Ectodermal cell (in vitro differentiated cells): ENCODE results near the gene PPARGC1A. TPM values are rescaled to one million over a fixed set of nuclear protein-coding genes. Genes with fewer than 3 reads are reported as not detected.
A peak's percentile ranks its signal among the peaks of the same experiment; 100 is the strongest.

Experiments
- H3K27ac ChIP-seq: 2 replicates; pipeline ENCODE4 v1.7.0; 2013; ENCODE audit warnings: mild to moderate bottlenecking, low read depth, low read length; ENCODE audit not compliant: insufficient read depth, poor library complexity, severe bottlenecking
- H3K27me3 ChIP-seq: 2 replicates; pipeline ENCODE4 v1.7.0; 2013; ENCODE audit warnings: mild to moderate bottlenecking, low read length; ENCODE audit not compliant: insufficient read depth, control insufficient read depth, poor library complexity, severe bottlenecking
- H3K36me3 ChIP-seq: one replicate; pipeline ENCODE4 v1.7.0; 2013; ENCODE audit warnings: low read length; ENCODE audit not compliant: control insufficient read depth, insufficient read depth
- H3K4me1 ChIP-seq: one replicate; pipeline ENCODE4 v1.7.0; 2013; ENCODE audit warnings: low read length; ENCODE audit not compliant: control insufficient read depth, insufficient read depth
- H3K4me3 ChIP-seq: 2 replicates; pipeline ENCODE4 v1.7.0; 2013; ENCODE audit warnings: low read depth, low read length, control low read depth; ENCODE audit not compliant: insufficient read depth
- H3K9me3 ChIP-seq: 2 replicates; pipeline ENCODE4 v1.7.0; 2013; ENCODE audit warnings: mild to moderate bottlenecking, low read length, moderate library complexity; ENCODE audit not compliant: control insufficient read depth
- WGBS, 2 experiments: methylation state at CpG; one replicate each; pipeline ENCODE4 v1.1.7; 2013; ENCODE audit warnings: missing lambda C conversion rate in 2 of 2; 5-methylcytosine and 5-hydroxymethylcytosine counted together
- polyA plus RNA-seq, 4 experiments: library from polyadenylated mRNA; stranded (reverse); fragments of 50-300 nt; gene quantifications; one replicate each; pipeline ENCODE4 v1.2.3, GENCODE V29; 2013

The PPARGC1A gene
- polyA plus RNA-seq (2013, experiment 1 of 4) = 5.3 TPM
- 5.3 TPM for polyA plus RNA-seq (2013, experiment 2 of 4)
- 2.3 TPM for polyA plus RNA-seq (2013, experiment 3 of 4)
- polyA plus RNA-seq (2013, experiment 4 of 4) = 2.8 TPM

DNA sequence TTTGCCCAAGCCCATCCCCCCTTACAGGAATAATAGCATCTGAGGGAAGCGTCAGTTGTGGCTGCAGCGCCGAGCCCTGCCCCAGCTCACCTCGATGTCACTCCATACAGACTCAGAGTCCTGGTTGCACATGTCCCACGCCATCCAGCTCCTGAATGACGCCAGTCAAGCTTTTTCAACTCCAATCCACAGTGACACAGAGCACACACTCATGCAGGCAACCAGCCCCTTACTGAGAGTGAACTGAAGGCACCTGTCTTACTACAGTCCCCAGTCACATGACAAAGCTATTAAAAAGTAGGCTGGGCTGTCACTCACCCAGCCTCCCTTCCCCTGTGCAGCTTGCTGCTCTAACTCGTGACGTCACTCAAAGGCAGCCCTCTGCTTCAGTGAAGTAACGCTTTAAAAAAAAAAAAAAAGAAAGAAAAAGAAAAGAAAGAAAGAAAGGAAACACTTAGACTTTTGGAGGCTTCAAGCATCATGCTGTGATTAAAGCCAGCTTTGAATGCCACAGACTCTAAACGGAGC lies at the start of gene PPARGC1A:
Gene PPARGC1A (minus strand): TSS at position 234 of the 528 bp plus-strand sequence. CDS start 90 bp downstream, at position 144.
- H3K4me1 ChIP-seq = peaks cover 19% of the 10 kb centered on the region
- no peak within 1 kb of the TSS for H3K27ac ChIP-seq
- peak within 1 kb of the TSS; percentile 31 for H3K4me3 ChIP-seq
- peaks cover 4% of the 10 kb centered on the region for H3K27me3 ChIP-seq
- WGBS, 2 experiments = 5 to 6% methylated on average over 10 of the region's 10 CpGs
- no peaks in the 10 kb centered on the region for H3K36me3 ChIP-seq
- H3K9me3 ChIP-seq = no peaks in the 10 kb centered on the region

- Histone ChIP-seq H3K27me3 (no peaks in the 10 kb centered on the region), H3K27ac (no peak overlapping the region), H3K4me1 (no peaks in the 10 kb centered on the region), H3K4me3 (no peak overlapping the region), H3K36me3 (no peaks in the 10 kb centered on the region), H3K9me3 (no peaks in the 10 kb centered on the region)
- WGBS, 2 experiments = 95 to 100% methylated on average over 1 of the region's 1 CpG
Measured at GRCh38 chr4:23938796-23939195, 48.9 kb upstream of the PPARGC1A start.

GRCh38 chr4:23937173-23937572 lies 47.3 kb upstream of the PPARGC1A start:
- Histone ChIP-seq H3K36me3 (no peaks in the 10 kb centered on the region), H3K4me1 (peaks cover 7% of the 10 kb centered on the region), H3K27ac (no peak overlapping the region), H3K27me3 (no peaks in the 10 kb centered on the region), H3K9me3 (no peaks in the 10 kb centered on the region), H3K4me3 (no peak overlapping the region)
- 90 to 96% methylated on average over 2 of the region's 2 CpGs for WGBS, 2 experiments

DNA sequence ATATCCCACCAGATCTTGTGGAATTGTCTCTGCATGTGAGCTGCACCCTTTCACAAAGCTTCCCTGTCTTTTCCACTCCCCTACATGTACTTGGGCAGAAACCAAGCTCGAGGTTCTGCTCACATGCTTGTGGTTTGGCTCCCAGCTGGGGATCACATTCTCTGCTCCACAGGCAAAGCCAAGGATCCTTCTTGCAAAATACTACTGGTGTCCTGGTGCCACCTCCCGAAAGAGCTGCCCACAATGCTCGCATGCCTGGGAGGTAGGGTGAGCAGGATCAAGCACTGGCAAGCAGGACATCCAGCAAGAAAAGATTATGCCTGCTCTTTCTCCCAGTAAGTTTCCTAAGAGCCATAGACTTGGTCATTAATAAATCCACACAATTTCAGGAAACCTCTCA lies 45.1 kb upstream of the PPARGC1A start:
- Histone ChIP-seq H3K36me3 (no peaks in the 10 kb centered on the region), H3K9me3 (no peaks in the 10 kb centered on the region), H3K4me1 (peaks cover 8% of the 10 kb centered on the region), H3K4me3 (no peak overlapping the region), H3K27ac (no peak overlapping the region), H3K27me3 (no peaks in the 10 kb centered on the region)
- 44 to 45% methylated on average over 3 of the region's 3 CpGs for WGBS, 2 experiments

GRCh38 chr4:23934223-23934622 lies 44.4 kb upstream of the PPARGC1A start:
- Histone ChIP-seq H3K27ac (no peak overlapping the region), H3K4me3 (no peak overlapping the region), H3K9me3 (no peaks in the 10 kb centered on the region), H3K27me3 (no peaks in the 10 kb centered on the region), H3K4me1 (peaks cover 8% of the 10 kb centered on the region), H3K36me3 (no peaks in the 10 kb centered on the region)
- 79% methylated on average over 4 of the region's 4 CpGs for WGBS, 2 experiments

DNA sequence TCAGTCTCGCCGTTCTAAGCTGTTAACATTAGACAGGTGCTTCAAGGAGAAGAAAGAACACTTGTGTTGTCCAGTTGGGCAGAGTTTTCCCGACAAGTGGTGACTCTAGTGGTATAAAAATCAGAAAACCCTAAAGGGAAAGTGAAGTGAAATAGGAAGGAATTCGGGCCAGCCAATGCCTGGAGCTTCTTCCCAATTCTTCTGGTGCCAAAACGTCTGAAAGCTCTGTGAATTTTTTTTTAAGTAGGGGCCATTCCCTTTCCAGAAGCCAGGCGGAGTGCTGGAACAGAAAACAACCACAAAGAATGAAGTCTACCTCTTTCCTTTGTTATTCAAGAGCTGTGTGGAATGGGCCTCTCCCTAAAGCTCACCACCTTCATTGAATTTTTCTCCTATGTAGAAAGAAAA lies 43.1 kb upstream of the PPARGC1A start:
- H3K27ac ChIP-seq = no peak overlapping the region
- H3K4me1 ChIP-seq = peaks cover 8% of the 10 kb centered on the region
- WGBS, 2 experiments = 62 to 66% methylated on average over 5 of the region's 6 CpGs
- H3K36me3 ChIP-seq = no peaks in the 10 kb centered on the region
- H3K9me3 ChIP-seq = no peaks in the 10 kb centered on the region
- no peaks in the 10 kb centered on the region for H3K27me3 ChIP-seq
- H3K4me3 ChIP-seq = no peak overlapping the region

- no peak overlapping the region for H3K27ac ChIP-seq
- H3K9me3 ChIP-seq = no peaks in the 10 kb centered on the region
- 39 to 45% methylated on average over 4 of the region's 4 CpGs for WGBS, 2 experiments
- H3K4me3 ChIP-seq = no peak overlapping the region
- no peaks in the 10 kb centered on the region for H3K27me3 ChIP-seq
- H3K36me3 ChIP-seq = no peaks in the 10 kb centered on the region
- peaks cover 8% of the 10 kb centered on the region for H3K4me1 ChIP-seq
Measured at GRCh38 chr4:23932186-23932585, 42.3 kb upstream of the PPARGC1A start.

- WGBS, 2 experiments = 85 to 98% methylated on average over 2 of the region's 2 CpGs
- H3K4me3 ChIP-seq = no peak overlapping the region
- no peaks in the 10 kb centered on the region for H3K27me3 ChIP-seq
- H3K9me3 ChIP-seq = no peaks in the 10 kb centered on the region
- no peak overlapping the region for H3K27ac ChIP-seq
- peaks cover 8% of the 10 kb centered on the region for H3K4me1 ChIP-seq
- no peaks in the 10 kb centered on the region for H3K36me3 ChIP-seq
Measured at GRCh38 chr4:23931489-23931830, 41.6 kb upstream of the PPARGC1A start.

- H3K4me1 ChIP-seq = peaks cover 8% of the 10 kb centered on the region
- no peaks in the 10 kb centered on the region for H3K9me3 ChIP-seq
- H3K27me3 ChIP-seq = no peaks in the 10 kb centered on the region
- H3K27ac ChIP-seq = no peak overlapping the region
- no peak overlapping the region for H3K4me3 ChIP-seq
- H3K36me3 ChIP-seq = no peaks in the 10 kb centered on the region
- 38 to 44% methylated on average over 9 of the region's 10 CpGs for WGBS, 2 experiments
Measured at GRCh38 chr4:23930750-23931488, 41.1 kb upstream of the PPARGC1A start.

DNA sequence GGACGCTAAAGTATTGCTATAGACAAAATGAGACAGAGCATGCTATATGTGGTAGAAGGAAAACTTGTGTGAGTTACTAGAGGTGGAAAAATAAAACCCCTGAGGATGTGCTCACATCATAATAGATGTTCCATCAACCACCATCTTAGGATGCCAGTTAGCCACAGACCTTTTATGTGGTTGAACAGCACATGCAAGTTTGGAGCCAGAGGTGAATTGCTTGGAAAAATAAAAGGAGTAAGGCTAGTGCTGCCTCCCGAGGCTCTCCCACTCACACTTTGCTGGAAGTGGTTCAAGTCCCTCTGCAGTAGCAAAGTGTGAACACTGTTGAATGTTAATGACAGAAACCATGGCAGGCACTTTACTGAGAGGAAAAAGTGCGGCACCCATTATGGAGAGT lies 39.4 kb upstream of the PPARGC1A start:
- Histone ChIP-seq H3K36me3 (no peaks in the 10 kb centered on the region), H3K27ac (no peak overlapping the region), H3K9me3 (no peaks in the 10 kb centered on the region), H3K4me1 (peaks cover 8% of the 10 kb centered on the region), H3K4me3 (no peak overlapping the region), H3K27me3 (no peaks in the 10 kb centered on the region)
- 93 to 96% methylated on average over 3 of the region's 3 CpGs for WGBS, 2 experiments
